ENCODE results near the gene CPN2. TPM values are rescaled to one million over a fixed set of nuclear protein-coding genes. Genes with fewer than 3 reads are reported as not detected.

Gene CPN2
- polyA plus RNA-seq, 1 experiment = not detected

DNA sequence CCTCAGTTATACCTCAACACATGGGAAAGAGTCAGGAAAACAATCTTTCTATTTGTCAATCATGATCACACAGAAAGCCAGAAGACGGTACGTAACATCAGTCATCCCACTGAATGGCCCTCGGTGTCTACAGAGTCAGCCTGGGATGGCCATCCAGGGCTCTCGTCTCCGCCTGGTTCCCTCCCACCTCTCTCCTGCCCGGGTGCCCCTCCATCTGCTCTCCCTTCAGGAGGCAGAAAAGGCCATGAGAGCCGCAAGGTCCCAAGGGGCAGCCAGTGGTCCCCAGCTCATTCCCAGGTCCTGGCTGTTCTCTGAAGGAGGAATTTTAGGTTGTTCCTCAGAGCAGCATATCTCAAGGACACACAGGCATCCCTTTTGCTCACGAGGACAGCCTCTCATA lies 22.8 kb upstream of the CPN2 start:
- no peak for DNase-seq (ENCODE audit: low read depth)
- TF ChIP-seq CTCF (IDR thresholded peaks at IDR 0.05; ENCODE audit: insufficient read depth, low read depth, low read length) = no peak
- peaks cover 2% of the 10 kb centered on the region; the same call in 1 of the 2 replicates for H3K27me3 ChIP-seq (ENCODE audit: control insufficient read depth, insufficient read depth, low read length)
- no peak overlapping the region for H3K4me3 ChIP-seq (ENCODE audit: low read depth, low read length)
- ChIA-PET CTCF (interaction anchor here (2.1 kb wide), 1 partner anchor 30 kb away, joined by 7 read pairs; no protein-coding TSS in a partner anchor), POLR2A (no interaction called here)
- no peaks in the 10 kb centered on the region for H3K36me3 ChIP-seq (ENCODE audit: control insufficient read depth, insufficient read depth, low read length)

GRCh38 chr3:194373028-194373427 lies 21.9 kb upstream of the CPN2 start:
- ChIA-PET POLR2A (no interaction called here), CTCF (interaction anchor here (2.1 kb wide), 1 partner anchor 30 kb away, joined by 7 read pairs; no protein-coding TSS in a partner anchor)
- Histone ChIP-seq H3K27me3 (ENCODE audit: control insufficient read depth, insufficient read depth, low read length) (peaks cover 2% of the 10 kb centered on the region; the same call in 1 of the 2 replicates), H3K36me3 (ENCODE audit: control insufficient read depth, insufficient read depth, low read length) (no peaks in the 10 kb centered on the region), H3K4me3 (ENCODE audit: low read depth, low read length) (no peak overlapping the region)
- DNase-seq (ENCODE audit: low read depth) = no peak
- no peak for TF ChIP-seq CTCF (IDR thresholded peaks at IDR 0.05; ENCODE audit: insufficient read depth, low read depth, low read length)

- DNase-seq (ENCODE audit: low read depth) = no peak
- no peak overlapping the region for H3K4me3 ChIP-seq (ENCODE audit: low read depth, low read length)
- peaks cover 2% of the 10 kb centered on the region for H3K27me3 ChIP-seq (ENCODE audit: control insufficient read depth, insufficient read depth, low read length)
- no peak for TF ChIP-seq CTCF (IDR thresholded peaks at IDR 0.05; ENCODE audit: insufficient read depth, low read depth, low read length)
- H3K36me3 ChIP-seq (ENCODE audit: control insufficient read depth, insufficient read depth, low read length) = no peaks in the 10 kb centered on the region
- POLR2A ChIA-PET = no interaction called here
- CTCF ChIA-PET = interaction anchor here (3.2 kb wide), 1 partner anchor 26 kb away, joined by 16 read pairs; no protein-coding TSS in a partner anchor
Measured at GRCh38 chr3:194370753-194371152, 19.6 kb upstream of the CPN2 start.

DNA sequence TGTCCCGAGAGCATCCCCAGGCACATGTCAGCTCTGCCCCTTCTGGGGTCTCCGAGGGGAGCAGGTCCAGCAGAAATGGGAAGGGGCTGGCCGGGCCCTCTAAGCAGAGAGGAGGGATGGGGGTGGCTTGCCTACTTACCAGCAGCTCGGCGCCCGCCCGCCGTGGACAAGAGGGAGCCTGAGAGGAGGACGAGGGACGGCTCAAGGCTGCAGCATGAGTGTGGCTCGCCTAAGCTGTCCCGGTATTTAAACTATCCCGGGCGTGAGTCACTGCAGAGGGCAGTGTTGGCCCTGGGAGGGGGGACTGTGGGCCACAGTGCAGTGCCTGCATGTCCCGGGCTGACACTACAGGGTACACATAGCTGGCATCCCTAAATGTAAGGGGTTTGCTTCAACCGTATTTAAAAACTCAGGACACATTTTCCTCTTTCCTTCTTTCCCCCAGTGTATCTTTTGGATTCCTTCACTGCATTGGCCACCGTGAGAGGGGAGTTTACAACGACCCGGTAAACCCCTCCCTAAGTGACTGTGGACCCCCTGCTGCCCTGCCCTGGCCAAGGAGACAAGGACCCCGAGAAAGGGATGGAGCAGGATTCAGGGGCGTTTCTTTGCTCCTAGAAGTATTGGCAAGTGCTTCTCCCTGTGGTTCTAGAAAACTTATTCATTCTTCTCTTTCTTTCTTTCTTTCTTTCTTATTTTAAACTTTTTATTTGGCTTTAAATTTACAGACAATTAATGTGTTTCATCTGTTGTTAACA lies 18.6 kb upstream of the CPN2 start, which contains the start of gene LRRC15:
Gene LRRC15, minus strand, starts transcription at position 222 of the 758 bp plus-strand sequence. CDS start 8,700 bp downstream, outside the sequence.
- no peak within 1 kb of the TSS for H3K4me3 ChIP-seq (ENCODE audit: low read depth, low read length)
- peaks cover 2% of the 10 kb centered on the region for H3K27me3 ChIP-seq (ENCODE audit: control insufficient read depth, insufficient read depth, low read length)
- no peaks in the 10 kb centered on the region for H3K36me3 ChIP-seq (ENCODE audit: control insufficient read depth, insufficient read depth, low read length)
- CTCF ChIA-PET = interaction anchor here (0.7 to 3.2 kb wide), 3 partner anchors 11 to 25 kb away, joined by 3 to 16 read pairs (median 3); no protein-coding TSS in a partner anchor
- POLR2A ChIA-PET = no interaction called here
- no peak for DNase-seq (ENCODE audit: low read depth)
- TF ChIP-seq CTCF (IDR thresholded peaks at IDR 0.05; ENCODE audit: insufficient read depth, low read depth, low read length) = no peak

- ChIA-PET POLR2A (no interaction called here), CTCF (interaction anchor here (1.1 to 3.2 kb wide), 5 partner anchors 9 to 38 kb away, joined by 3 to 16 read pairs (median 3); no protein-coding TSS in a partner anchor)
- TF ChIP-seq CTCF (IDR thresholded peaks at IDR 0.05; ENCODE audit: insufficient read depth, low read depth, low read length) = no peak
- Histone ChIP-seq H3K4me3 (ENCODE audit: low read depth, low read length) (no peak overlapping the region), H3K27me3 (ENCODE audit: control insufficient read depth, insufficient read depth, low read length) (peaks cover 2% of the 10 kb centered on the region), H3K36me3 (ENCODE audit: control insufficient read depth, insufficient read depth, low read length) (no peaks in the 10 kb centered on the region)
- DNase-seq (ENCODE audit: low read depth) = no peak
Measured at GRCh38 chr3:194368918-194369317, 17.8 kb upstream of the CPN2 start.

All from BJ (cell line).